Endometrial microvascular endothelial cells (primary cell): ENCODE results near the gene WDR45B. TPM values are rescaled to one million over a fixed set of nuclear protein-coding genes. Genes with fewer than 3 reads are reported as not detected.
"Not testable (repeated sequence)": the region's sequence is repeated elsewhere in the genome, so short reads cannot be mapped to it uniquely, and the experiment has no call there.

Experiments used
- in situ Hi-C: cut with HindIII; loops from 2 replicates; pipeline ENCODE4 v1.10.0; 2017; ENCODE audit warnings: low sequenced_read_pairs, low pct_unique_long_range_greater_than_20kb; ENCODE audit errors: inconsistent ontology term
- total RNA-seq: library from RNA; depleted of rRNA; stranded (reverse); fragments of >200 nt; gene quantifications from one replicate; pipeline ENCODE4 v1.2.3, GENCODE V29; 2015; ENCODE audit errors: inconsistent ontology term

Gene WDR45B
- total RNA-seq, 1 donor from 2014 or later = 82.6 TPM

- in situ Hi-C loops = no loop called here
These were observed 55.3 kb downstream of the WDR45B start for GRCh38 chr17:82592767-82593589.

DNA sequence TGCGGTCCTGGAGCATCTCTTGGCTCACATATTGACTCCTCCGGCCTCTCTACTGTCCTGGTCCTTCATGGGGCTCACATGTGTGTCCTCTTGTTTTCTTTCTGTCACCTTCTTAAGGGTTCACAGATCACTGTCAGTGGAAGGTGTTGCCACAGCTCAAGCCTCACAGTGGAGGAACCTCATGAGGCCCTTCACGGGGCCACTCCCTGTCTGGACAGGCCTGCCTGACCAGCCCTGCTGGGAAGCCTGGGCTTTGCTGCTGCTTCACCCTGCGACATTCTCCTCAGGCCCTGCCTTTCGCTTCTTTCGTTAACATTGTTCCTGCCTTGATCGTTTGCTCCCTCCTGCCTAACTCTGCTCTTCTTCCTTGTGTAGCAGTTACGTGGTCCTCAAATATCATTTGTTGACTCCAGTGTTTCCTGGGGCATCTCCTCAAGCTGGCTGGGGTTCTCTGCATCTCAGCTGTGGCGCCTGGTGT lies 55.9 kb downstream of the WDR45B start:
- in situ Hi-C loops = no loop called here

DNA sequence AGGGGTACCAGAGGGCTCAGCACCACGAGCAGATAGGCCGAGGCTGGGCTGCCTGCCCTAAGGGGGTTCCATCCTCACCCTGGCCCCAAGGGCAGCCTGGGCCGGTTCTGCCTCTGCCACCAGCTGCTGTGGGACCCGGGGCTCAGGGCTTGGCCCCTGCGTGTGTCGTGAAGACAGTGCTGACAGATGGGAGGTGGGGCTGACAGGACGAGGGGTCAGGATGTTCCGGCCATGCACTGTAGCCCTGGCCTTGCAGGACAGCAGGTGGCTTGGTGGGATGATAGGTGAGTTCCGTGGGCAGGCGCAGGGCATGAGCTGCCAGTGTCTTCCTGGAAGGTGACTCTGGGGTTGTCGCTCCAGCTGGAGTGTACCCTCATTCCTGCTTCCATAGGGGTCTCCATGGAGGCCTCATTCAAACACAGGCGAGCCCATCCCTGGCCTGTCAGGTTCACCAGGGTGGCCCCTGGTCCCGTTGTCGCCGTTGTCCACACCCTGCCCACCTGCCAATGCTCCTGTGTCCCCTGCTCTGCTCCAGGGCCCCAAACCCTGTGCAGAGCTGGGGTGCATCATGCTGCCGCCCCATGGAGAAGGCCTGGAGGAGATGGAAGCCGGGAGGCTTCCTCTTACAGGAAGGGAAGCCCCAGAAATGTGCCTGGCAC lies 57.2 kb downstream of the WDR45B start:
- in situ Hi-C loops = no loop called here

- in situ Hi-C loops = no loop called here
These were observed 58.0 kb downstream of the WDR45B start for GRCh38 chr17:82590216-82590615.

- in situ Hi-C loops = no loop called here
These were observed 58.4 kb downstream of the WDR45B start for GRCh38 chr17:82589851-82590180.

- in situ Hi-C loops = no loop called here
These were observed 59.7 kb downstream of the WDR45B start for GRCh38 chr17:82588266-82589175.

DNA sequence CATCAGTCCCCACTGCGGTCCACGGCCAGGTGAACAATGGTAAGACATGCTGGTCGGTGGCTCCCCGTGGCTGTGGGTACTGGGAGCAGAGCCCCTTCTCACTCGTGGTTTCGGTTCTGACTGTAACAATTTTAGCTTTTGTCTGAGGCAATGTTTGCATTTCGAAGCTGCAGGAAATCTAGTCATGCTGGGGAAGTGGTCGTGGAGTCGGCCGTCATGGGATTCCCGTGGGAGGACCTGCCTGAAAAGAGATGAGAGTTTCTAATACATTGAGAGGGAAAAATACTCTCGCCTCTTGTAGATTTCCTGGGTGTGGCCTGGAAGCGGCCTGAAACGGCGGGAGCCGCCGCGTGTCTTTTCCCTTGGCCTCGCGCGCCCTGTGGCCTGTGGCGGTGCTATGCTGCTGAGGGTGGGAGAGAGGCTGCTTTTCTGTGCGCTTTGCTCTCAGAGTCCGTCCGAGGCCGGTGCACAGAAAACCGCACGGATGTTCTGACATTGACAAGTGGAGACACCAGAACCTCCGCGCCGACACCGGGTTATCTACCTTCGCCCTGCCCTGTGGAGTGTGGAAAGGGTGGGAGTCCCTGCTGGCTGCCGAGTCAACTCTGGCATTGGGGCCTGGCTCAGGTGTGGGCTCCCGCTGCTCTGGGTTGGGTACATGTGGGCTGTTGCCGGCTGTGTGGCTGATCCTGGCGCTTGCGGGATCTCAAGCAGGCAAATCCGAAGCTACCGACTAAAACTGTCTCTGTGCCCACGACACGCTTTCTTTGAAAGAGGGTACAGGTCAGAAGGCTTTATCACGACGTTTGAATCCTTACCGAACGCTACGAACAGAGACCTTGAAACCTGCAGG lies 60.8 kb downstream of the WDR45B start:
- in situ Hi-C loops = no loop called here

DNA sequence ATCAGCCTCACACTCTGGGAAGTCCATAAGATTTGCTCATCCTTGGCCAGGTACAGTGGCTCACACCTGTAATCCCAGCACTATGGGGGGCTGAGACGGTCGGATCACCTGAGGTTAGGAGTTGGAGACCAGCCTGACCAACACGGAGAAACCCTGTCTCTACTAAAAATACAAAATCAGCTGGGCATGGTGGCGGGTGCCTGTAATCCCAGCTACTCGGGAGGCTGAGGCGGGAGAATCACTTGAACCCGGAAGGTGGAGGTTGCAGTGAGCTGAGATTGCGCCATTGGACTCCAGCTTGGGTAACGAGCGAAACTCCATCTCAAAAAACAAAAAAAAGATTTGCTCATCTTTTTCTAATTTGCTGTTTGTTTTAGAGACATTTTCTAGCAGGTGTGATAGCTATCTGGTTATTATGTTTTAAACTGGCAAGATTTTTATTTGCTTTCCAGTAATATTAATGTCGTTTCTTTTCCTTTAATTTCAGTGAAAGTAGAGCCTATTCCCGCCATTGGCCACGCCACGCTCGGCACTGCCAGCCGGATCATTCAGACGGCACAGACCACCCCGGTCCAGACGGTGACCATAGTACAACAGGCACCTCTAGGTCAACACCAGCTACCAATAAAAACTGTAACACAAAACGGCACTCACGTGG lies 61.5 kb downstream of the WDR45B start:
- in situ Hi-C loops = no loop called here

GRCh38 chr17:82585935-82586575 lies 62.2 kb downstream of the WDR45B start:
- in situ Hi-C loops = not testable (repeated sequence)

- in situ Hi-C loops = no loop called here
These were observed 64.5 kb downstream of the WDR45B start for GRCh38 chr17:82583720-82584234.

DNA sequence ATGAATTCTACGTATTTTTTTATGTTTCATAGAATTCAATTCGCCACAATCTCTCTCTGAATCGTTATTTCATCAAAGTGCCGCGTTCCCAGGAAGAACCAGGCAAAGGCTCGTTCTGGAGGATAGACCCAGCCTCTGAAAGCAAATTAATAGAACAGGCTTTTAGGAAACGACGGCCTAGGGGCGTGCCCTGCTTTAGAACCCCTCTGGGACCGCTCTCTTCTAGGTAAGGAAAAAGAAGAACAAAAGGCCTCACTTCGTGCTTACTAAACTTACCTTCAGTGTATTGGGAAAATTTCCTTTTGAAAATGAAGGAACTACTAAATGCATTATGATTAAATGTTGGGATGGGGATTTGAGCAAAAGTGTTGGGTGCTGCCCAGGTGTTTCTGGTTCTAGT lies 65.5 kb downstream of the WDR45B start:
- in situ Hi-C loops = no loop called here

DNA sequence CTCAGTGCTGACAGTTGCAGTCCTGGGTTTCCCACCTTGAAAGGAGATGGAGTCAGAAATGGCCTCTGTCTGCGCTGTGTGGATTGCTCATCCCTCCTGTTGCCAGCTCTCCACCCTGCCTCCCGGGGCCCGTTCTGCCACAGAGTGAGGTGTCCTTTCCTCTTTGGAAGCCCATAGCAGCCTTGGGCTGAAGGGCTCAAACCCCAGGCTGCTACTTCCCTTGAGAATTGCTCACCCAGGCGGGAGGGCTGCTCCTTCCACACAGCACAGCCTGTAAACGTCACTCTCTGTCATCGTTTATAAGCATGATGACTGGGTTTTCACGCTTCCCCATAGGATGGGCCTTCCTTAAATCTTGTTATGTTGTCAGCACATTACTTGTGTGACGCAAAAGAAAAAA lies 66.0 kb downstream of the WDR45B start:
- in situ Hi-C loops = no loop called here

GRCh38 chr17:82579969-82580368 lies 68.3 kb downstream of the WDR45B start:
- in situ Hi-C loops = not testable (repeated sequence)

GRCh38 chr17:82577300-82577699 lies 70.9 kb downstream of the WDR45B start:
- in situ Hi-C loops = no loop called here

DNA sequence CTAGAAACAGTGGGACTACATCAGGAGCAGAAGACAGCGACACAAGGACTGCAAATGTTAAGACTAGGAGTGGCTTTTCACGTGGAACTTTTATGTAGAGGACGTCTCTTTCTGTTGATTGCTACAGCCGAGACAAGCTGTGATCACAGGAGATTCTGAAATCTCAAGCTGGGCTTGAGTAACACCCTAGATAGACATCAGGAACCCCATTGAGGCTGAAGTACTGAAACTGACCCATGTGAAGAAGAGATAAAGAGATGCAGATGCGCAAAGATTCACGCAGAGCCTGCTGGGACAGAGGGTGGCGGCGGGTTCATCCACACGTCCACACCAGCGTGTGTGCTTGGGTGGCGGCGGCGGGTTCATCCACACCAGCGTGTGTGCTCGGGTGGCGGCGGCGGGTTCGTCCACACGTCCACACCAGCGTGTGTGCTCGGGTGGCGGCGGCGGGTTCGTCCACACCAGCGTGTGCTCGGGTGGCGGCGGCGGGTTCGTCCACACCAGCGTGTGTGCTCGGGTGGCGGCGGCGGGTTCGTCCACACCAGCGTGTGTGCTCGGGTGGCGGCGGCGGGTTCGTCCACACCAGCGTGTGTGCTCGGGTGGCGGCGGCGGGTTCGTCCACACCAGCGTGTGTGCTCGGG lies 72.5 kb downstream of the WDR45B start:
- in situ Hi-C loops = not testable (repeated sequence)

DNA sequence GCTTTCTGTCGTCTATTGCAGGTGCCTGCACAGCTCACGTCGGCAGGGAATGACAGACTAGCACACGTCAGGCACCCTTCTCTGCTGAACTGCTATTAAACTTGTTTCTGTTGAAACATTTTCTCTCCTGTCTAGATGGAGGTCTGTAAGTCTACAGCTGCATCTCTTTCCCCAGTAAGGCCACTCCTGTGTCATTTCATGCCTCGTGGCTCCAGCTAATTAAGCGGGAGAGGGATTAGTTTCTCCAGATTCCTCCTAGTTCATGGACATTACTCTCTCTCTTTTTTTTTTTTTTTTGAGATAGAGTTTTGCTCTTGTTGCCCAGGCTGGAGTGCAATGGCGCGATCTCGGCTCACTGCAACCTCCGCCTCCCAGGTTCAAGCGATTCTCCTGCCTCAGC lies 74.2 kb downstream of the WDR45B start:
- in situ Hi-C loops = no loop called here

DNA sequence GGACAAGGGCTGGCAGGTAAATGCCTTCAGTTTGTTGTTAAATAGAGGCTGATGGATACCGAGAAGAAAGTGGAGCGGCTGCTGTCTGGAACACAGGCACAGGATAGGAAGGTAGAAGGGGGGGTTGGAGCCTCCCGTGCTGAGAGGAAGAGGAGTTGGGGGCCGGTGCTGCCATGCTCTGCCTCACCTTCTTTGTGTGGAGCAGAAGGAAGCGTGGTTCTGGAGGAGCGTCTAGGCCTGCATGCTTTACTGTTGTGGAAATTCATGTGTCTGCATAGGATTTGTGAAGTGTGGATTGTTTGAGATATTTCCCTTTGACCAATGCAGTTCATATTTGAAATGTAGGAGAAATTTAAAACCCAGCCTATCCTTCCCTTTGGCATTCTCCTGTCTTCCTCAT lies 76.4 kb downstream of the WDR45B start:
- in situ Hi-C loops = no loop called here
